HG02981 (cell line): ENCODE measurements around the gene NR2F1.

ENCODE experiments used
- ATAC-seq: cut with Tn5 transposase; IDR thresholded peaks from one replicate; pipeline ENCODE4 v1.9.1; 2021; ENCODE audit warnings: mild to moderate bottlenecking, moderate library complexity; ENCODE audit not compliant: unreplicated experiment

The NR2F1 gene

DNA sequence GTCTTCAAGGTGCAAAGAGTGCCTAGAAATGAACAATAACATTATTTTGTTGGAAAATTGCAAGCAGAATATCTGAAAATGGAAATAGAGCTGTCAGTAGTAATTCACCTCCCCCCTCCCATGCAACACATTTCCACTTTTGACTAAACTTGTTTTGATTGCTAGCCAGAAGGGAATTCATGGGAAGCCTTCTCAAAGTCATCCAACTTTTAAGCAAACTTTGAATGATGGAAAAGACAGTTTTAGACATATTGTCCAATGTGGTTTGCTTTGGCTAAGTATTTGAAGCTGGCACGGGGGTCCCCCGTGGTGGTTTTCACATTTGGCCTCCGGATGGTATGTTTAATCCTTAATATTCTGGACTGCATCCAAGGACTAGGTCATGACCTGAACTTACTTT lies 7.5 kb downstream of the NR2F1 start:
- no peak for ATAC-seq

GRCh38 chr5:93591323-93591945 lies 8.4 kb downstream of the NR2F1 start:
- no peak for ATAC-seq

DNA sequence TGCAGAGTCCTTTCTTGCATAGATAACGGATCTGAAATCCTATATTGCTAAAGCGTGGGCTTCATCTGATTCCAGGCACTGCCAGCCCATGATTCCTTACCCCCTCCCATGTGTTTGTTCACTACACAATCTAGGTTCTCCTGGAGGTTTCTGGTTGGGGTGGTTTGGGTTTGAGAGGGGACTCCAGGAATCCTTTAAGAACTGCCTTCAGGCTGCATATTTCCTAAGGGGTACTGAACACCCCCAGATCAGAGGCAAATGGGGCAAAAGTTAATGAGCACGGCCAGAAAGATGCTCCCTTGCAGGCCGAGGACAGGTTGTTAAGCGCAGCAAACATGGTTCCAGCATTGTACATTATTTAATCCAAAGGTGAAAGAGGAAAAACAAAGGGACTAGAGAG lies 9.9 kb downstream of the NR2F1 start:
- ATAC-seq = no peak

GRCh38 chr5:93593476-93594131 lies 10.6 kb downstream of the NR2F1 start:
- ATAC-seq = no peak

DNA sequence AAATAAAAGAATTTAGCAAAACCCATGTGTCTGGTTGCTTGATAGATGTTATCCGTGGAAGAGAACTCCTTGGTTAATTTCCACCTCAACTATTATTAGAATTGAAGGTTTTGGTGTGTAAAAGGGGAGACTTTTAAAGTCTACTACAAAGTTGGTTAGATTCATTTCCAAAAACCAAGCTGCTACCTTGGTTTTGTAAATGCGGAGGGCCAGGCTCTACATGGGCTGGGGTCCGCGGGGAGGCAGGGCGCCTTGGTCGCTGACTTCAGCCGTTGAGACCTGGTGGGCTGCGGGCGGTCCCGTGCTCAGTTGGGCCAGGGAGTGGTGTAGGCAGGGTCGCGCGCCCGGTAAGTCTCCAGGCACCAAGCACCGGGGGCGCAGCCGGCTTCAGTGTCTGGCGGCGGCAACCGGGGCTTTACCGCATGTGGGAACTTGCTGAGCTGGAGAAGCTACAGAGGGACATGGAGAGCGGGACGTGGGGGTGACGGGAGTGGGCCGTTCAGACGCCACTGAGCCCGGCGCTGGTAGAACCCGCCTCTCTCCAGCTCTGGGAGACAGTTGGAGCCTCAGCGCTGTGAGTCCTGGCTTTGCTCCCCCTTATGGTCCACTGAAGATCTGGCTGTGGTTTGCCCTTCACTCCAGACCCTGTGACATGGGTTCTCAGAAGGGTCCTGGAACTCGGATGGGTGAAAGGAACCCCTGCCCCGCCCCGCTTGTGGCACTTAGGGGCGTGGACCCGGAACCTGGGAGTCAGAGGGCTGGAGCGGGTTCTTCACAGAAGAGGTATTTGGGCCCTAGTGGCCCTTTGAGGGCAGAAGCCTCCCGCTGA lies 11.8 kb downstream of the NR2F1 start:
- ATAC-seq = no peak

DNA sequence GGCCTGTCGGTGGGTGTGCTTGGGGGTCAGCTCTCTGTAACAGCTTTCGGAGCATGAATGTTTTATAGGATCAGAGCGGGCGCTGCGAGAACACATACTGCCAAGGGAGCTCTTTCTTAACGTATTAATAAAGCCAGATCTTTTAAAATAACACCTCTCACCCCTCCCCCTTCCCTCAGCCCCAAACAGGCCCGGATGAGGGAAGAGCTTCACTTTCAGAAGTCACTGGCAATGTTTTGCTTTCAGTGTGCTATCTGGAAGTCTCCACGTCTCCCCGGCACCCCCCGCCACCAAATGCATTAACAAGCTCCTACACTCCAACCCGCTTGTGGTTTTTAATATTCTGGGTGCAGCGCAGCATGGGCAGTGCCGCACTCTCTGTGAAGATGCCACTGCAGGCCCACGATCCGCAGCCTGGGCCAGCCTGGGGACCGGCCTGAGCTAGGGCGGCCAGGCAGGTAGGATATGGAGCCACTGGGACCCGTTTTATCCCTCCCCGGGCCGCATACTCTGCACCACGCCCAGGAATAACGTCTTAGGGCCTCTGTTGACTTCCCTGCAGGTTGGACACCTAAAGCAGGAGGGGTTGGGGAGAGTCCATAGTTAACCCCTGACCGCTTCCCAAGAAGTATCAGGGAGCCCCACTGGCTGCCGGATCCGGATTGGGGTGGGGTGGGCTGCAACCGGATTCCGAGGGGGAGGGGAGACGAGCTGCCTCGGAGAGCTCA lies 12.6 kb downstream of the NR2F1 start:
- no peak for ATAC-seq

- no peak for ATAC-seq
These were observed 13.3 kb downstream of the NR2F1 start for GRCh38 chr5:93596310-93596675.

DNA sequence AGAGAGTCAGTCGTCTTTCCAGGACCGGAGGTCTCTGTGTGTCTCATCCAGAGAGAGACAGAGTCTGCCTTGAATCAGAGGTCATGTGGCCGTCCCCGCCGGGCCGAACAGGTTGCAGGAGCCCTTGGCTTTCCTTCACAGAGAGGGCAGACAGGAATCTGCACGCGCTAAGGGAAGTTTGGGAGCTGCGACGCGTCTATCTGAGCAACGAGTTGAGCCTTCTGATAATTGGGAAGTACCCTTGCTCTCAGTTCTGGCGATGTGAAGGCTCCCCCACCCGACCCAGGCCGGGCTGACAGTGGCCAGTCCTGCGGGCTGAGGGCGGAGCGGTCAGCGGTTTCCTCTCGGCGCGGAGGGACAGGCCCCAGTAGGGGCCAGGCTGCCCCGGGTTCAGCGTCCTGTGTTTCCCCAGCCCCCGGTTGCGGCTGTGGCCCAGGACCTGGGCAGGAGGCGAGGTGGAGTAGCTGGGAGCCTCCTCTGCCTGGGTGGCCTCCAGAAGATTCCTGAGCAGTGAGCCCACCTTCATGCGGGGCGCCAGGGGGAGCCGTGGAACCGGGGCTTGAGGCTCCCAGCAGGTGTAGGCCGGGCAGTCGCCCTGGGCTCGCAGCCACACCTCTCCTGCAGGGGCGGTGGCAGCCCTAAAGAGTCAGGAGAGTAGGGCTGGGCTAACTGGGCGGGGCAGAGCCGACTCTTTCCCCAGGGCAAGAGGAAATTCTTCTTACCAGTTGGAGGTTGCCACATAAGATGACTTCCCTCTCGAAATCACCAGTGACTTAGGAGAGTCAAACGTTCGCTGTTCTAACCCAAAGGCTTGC lies 13.9 kb downstream of the NR2F1 start:
- no peak for ATAC-seq

DNA sequence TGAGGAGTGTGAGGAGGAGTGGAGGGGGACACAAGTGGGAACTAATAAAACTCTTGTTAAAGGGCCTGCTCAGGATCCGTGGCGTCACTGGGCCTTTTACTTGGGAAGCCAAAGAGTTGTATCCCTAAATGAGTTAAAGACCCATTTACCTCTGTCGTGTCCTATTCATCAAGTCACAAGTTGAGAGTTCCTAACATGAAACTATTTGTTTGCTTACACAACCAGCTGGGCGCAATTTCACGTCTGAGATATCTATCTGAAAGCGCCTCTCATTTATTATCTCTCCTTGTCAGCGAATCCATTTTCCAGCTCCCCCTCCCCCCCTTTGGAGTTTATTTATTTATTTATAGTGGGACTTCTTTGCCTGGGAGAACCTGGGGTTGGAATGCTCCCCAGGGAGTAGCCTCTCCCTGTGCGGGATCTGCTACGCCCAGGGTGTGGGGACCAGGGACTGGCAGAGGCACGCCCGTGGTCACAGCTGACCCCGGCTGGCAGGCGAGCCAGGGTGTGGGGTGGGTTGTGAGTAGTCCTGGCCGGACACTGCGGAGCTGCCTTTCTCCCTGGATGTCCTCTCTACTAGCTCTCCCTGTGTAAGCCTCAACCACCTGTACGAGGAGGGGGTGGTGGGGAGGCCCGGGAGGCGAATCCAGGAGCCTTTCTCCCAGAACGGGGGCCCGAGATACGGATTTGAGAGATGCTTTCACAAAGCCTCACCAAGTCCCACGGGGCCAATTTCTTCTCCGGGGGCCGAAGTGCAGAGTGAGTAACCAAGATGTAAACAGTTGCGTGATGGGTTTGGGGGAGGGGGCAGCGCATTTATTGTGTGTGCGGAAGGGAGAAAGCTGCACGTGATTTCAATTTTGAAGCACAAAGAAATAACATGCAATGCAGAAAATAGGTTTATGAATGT lies 15.3 kb downstream of the NR2F1 start:
- no peak for ATAC-seq

GRCh38 chr5:93599001-93599379 lies 16.0 kb downstream of the NR2F1 start:
- no peak for ATAC-seq

GRCh38 chr5:93599399-93600120 lies 16.5 kb downstream of the NR2F1 start:
- no peak for ATAC-seq

GRCh38 chr5:93600409-93601070 lies 17.5 kb downstream of the NR2F1 start:
- no peak for ATAC-seq

DNA sequence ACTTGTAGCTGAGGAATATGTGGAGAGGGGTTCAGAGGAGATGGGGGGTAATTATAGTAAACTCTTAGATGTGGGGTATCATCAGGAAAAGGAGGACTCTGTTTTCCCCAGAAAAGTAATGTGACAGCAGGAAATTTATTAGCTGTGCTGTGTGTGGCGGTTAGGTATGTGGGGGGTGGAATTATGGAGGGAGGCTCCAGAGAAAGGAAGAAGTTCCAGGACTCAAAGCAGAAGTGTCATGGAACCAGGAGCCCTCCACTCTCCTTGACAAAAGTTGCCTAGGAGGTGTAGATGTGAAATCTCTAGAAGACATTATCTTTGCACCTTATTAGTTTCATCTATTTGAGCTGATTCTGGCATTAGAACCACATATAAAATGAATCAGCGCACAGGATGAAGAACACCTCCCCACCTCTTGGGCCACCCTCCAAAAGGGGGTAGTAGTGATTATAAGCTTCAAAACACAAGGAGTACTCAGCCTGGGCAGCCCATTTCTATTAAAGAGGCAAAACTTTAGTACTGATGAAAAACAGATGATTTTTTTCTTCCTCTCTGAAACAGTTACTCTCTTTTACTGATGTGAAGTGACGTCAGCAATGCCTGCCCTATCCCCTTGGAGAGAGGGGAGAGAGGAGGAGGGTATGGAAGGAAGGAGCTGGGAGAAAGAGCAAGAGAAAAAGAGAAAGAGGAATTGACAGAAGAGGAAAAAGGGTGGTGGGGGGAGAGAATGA lies 18.2 kb downstream of the NR2F1 start:
- ATAC-seq = no peak

- ATAC-seq = no peak
These were observed 18.8 kb downstream of the NR2F1 start for GRCh38 chr5:93601802-93602155.

DNA sequence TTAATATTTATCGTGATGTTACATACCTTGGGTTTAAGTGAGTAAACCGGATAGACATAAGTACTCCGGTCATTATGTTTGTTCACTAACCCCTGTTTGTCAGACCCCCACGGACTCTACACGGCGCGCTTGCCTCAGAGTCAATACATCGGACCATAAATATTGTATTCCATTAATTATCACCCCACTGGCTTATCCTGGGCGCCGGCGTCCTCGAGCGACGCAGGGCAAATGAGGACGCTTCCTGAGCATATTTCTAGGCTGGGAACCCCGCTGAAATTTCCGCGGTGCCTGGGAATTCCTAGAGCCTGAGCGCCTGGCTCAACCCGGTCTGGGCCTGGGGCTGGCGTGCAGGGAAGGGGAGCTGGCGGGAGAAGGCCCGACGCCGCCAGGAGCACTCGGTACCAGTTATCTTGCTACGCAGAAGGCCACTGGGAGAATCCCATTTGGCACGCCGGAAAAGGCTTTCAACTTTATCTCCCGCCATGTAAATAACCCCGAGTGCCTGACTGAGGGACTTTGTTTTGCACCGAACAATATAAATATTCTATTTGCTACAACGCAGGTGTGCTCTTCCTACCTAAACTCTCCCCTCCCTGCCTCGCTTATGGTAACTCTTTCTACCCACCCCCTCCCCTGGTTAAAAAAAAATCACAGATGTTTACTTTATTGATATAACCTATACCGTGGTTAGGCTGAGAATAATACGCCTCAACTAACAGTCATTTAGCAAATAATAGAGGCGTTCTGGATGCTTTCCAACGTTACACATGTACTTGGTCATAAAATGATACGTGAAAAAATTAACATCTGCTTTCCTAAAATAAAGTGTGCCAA lies 19.4 kb downstream of the NR2F1 start:
- ATAC-seq = no peak

DNA sequence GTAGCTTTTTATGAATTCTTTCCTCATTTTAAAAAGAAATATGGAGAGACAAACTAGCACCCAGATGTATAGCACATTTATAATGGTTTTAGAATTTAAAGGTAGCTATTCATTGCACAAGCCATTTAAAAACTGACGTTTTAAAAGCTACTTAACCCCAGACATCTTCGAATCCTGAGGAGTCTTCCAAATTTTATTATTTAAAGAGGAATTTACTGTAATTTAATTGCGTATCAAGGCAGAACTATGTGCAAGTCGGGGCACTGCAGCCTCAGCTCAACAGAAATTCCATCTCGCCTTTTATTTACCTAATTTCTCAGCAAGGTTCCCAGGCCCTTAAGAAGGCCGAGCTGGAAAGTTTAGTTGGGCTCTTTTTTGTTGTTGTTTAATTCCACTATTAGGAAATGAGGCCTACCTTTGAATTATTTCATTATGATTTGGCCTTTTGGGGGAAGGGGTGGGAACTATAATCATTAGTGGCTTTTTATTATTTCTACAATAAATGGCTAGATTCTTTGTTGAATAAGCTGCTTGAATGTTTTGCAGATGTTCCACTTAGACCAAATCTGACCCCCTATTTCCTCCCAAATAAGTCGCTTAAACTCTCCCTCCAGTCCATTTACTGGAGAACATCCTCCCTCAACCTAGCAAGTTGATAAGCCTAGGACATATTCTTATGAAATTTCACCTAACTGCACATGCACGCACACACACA lies 20.2 kb downstream of the NR2F1 start:
- no peak for ATAC-seq
